Measurements from ENCODE around the gene SLIT2.

DNA sequence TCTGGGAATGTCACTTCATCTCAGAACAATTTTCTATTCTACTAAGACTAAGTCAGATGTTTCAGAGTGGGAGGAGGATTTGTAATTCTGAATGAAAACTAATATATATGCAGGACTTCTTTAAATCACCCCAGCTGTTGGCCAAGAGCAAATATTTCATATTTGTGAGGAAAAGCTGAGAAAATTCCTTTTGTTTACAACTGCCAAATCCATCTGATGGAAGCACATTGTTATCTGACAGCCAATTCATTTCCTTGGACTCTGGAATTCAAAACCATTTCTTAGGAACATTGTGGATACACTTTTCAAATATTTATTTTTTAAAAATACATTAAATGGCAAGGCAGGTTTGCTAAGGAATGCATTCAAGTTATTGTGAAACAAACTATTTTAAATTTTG, 8.0 kb downstream of the SLIT2 start:
- TF ChIP-seq, protein P1, sequence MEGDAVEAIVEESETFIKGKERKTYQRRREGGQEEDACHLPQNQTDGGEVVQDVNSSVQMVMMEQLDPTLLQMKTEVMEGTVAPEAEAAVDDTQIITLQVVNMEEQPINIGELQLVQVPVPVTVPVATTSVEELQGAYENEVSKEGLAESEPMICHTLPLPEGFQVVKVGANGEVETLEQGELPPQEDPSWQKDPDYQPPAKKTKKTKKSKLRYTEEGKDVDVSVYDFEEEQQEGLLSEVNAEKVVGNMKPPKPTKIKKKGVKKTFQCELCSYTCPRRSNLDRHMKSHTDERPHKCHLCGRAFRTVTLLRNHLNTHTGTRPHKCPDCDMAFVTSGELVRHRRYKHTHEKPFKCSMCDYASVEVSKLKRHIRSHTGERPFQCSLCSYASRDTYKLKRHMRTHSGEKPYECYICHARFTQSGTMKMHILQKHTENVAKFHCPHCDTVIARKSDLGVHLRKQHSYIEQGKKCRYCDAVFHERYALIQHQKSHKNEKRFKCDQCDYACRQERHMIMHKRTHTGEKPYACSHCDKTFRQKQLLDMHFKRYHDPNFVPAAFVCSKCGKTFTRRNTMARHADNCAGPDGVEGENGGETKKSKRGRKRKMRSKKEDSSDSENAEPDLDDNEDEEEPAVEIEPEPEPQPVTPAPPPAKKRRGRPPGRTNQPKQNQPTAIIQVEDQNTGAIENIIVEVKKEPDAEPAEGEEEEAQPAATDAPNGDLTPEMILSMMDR (conservative IDR thresholded peaks at IDR 0.05): no peak
- TF ChIP-seq EZH2 (IDR thresholded peaks at IDR 0.05; ENCODE audit: low read depth): no peak
